Hematopoietic multipotent progenitor cell treated with erythropoietin and hydrocortisone succinate and interleukin-3 and kit ligand, for 17 days (in vitro differentiated cells): Measurements from ENCODE around the gene TBC1D1.

Experiments
- DNase-seq: peaks from one replicate; pipeline ENCODE4 v3.0.0-alpha.2; 2015; ENCODE audit warnings: low spot score

The TBC1D1 gene

GRCh38 chr4:38131371-38132091 is 240.6 kb downstream of the TBC1D1 start:
- no peak for DNase-seq

- DNase-seq, result no peak
These were observed 241.3 kb downstream of the TBC1D1 start for GRCh38 chr4:38132107-38132673.

GRCh38 chr4:38132843-38133662 is 242.2 kb downstream of the TBC1D1 start:
- DNase-seq, result no peak

- no peak for DNase-seq
These were observed 243.0 kb downstream of the TBC1D1 start for GRCh38 chr4:38133711-38134480.

GRCh38 chr4:38135201-38135600 is 244.3 kb downstream of the TBC1D1 start:
- no peak for DNase-seq

GRCh38 chr4:38136604-38137003 is 245.7 kb downstream of the TBC1D1 start:
- no peak for DNase-seq

- no peak for DNase-seq
These were observed 246.2 kb downstream of the TBC1D1 start for GRCh38 chr4:38137080-38137479.

- no peak for DNase-seq
These were observed 247.5 kb downstream of the TBC1D1 start for GRCh38 chr4:38138363-38138762.

- DNase-seq, result no peak
These were observed 248.3 kb downstream of the TBC1D1 start for GRCh38 chr4:38139187-38139586.

- DNase-seq, result no peak
These were observed 249.8 kb downstream of the TBC1D1 start for GRCh38 chr4:38140643-38141203.

- DNase-seq, result no peak
These were observed 251.1 kb downstream of the TBC1D1 start for GRCh38 chr4:38141808-38142500.

GRCh38 chr4:38144031-38144430 is 253.1 kb downstream of the TBC1D1 start:
- DNase-seq, result no peak

- no peak for DNase-seq
These were observed 254.3 kb downstream of the TBC1D1 start for GRCh38 chr4:38145033-38145678.

- DNase-seq, result no peak
These were observed 254.9 kb downstream of the TBC1D1 start for GRCh38 chr4:38145741-38146140.

GRCh38 chr4:38146383-38146782 is 255.5 kb downstream of the TBC1D1 start:
- DNase-seq, result no peak

GRCh38 chr4:38149472-38149996 is 258.6 kb downstream of the TBC1D1 start:
- no peak for DNase-seq

- DNase-seq, result no peak
These were observed 259.2 kb downstream of the TBC1D1 start for GRCh38 chr4:38149997-38150671.

- no peak for DNase-seq
These were observed 259.9 kb downstream of the TBC1D1 start for GRCh38 chr4:38150766-38151165.

- no peak for DNase-seq
These were observed 261.0 kb downstream of the TBC1D1 start for GRCh38 chr4:38151873-38152272.

- DNase-seq, result no peak
These were observed 261.4 kb downstream of the TBC1D1 start for GRCh38 chr4:38152305-38152704.
